HG02610 (cell line): ENCODE data around the gene SLIT3.

Source experiments
- ATAC-seq: cut with Tn5 transposase; IDR thresholded peaks from one replicate; pipeline ENCODE4 v1.9.1; 2021; ENCODE audit warnings: mild to moderate bottlenecking, moderate library complexity; ENCODE audit not compliant: unreplicated experiment

Gene SLIT3

DNA sequence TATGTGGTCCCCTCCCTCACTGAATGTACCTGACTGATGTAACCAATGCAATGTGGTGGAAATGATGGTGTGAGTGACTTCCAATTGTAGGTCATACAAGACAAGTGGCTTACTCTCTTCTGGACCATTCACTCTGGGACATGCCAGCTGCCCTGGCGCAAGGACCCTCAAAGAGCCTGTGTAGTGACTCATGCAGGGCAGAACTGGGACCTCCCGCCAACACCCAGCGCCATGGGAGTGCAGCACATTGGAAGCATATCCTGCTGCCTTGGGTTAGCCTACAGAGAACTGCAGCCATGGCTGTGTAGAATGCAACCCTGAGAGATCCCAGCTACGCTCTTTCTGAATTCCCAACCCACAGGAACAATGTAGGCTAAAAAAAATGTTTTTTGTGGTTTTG, 631.8 kb downstream of the SLIT3 start:
- ATAC-seq: no peak

GRCh38 chr5:168668078-168668477, 632.9 kb downstream of the SLIT3 start:
- no peak for ATAC-seq

DNA sequence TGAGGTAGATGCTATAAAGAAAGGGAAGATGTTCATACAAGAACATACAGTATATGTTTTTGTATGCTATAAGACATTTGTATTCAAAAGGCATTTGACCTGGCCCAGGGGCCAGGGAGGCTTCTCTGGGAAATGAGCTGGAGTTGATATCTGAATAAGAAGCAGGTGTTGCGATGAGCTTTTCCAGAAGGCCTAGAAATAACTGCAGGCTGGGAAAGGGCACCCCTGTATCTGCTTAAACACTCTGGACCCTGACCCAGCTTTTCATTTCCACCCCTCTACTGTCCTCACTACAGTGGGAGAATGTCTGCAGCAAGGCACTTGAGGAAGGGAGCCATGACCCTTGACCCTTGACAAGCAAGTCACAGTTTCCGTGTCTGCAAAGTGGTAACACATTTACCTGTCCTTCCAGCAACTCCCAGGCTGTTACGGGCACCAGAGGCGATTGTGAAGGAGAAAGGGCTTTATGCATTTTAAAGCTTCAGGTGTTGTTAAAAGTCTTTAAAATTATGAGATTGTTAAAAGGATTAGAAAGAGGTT, 633.6 kb downstream of the SLIT3 start:
- ATAC-seq: no peak

- ATAC-seq: no peak
Measured at GRCh38 chr5:168666356-168666755, 634.6 kb downstream of the SLIT3 start.

DNA sequence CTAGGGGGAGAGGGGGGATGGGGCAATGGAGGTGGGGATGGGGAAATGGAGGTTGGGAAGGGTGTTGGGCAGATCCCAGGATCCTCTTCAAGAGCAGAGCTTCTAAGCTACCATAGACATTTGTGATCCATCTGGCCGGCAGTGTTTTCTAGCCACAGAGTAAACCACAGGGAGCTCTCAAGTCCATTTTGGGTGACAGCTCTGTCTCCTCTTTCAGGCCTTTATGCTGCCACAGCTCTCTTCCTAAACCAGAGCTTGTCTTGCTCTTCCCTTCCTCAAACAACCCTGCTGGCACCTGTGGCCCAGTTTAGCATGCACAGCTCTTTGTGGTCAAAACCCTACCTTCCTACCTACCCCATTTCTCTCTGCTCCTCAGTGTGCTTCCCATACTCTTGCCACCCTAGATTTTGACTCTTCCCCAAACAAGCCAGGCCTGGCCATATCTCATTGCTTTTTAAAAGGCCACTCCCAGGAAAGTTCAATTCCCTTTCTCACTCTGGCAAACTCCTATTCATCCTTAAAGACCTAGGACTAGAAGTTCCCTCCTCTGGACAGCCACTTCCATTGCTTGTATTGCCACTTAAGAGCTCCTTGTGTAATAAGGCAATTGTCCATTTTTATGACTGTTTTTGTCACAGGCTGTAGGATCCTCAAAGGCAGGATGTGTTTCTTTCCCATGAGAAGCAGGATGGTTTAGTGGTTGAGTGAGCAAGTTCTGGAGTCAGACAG, 637.5 kb downstream of the SLIT3 start:
- ATAC-seq: no peak

- ATAC-seq: no peak
Measured at GRCh38 chr5:168661593-168662485, 639.1 kb downstream of the SLIT3 start.

GRCh38 chr5:168660691-168661090, 640.2 kb downstream of the SLIT3 start:
- ATAC-seq: no peak

DNA sequence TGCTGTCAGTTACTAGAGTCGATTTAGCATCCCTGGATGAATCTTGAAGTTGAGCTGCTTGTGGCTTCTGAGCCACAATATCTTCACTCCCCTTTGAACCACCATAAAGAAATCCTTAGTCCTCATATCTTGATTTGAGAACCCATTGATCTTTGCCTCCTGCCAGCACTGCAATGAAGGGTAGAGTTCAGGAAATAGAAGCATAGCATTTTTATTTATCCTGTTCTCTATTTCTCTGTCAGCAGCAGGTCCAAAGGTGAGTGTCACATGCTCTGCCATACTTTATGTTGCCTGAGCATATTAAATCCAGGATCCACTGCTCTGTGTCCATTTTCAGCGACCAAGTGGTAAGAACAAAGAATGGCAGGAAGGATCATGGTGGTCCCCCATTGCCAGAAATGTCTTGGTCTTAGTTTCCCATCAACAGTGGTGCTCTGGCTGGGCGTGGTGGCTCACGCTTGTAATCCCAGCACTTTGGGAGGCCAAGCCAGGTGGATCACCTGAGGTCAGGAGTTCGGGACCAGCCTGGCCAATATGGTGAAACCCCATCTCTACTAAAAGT, 641.6 kb downstream of the SLIT3 start:
- ATAC-seq: no peak

DNA sequence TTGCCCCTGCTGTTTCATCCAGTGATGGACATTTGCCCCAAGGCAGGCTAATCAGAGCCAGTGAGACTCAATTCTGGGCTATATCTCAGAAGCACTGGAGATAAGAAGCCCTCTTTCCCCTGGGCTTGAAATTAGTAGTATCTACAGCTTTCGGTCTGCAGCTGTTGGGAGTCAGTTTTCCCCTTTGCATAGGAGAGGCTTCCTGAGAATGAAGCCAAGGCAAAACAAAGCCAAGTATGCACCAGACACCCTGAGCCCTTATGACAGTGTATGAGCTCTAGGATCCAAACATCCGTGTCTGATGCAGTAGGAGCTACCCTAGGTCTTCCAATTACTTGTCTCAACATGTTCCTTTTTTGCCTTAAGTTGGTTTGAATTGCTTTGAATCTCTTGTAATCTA, 642.5 kb downstream of the SLIT3 start:
- no peak for ATAC-seq

DNA sequence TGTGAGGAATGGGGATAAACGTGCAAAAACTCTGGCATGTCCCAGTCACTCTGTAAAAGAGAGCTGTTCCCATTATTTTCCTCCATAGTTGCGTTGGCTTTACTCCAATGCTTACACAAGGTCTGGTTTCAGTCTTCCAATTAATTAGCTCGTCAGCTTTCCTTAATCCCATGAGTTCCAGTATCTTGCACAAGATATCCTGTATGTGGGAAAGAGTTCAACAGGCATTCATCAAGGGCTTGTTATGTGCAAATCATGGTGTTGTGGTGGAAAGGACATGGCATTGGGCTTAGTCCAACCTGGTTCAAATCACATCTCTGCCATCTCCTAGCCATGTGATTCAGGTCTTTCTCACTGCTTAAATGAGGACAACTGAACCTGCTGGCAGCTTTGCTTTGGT, 644.3 kb downstream of the SLIT3 start:
- ATAC-seq: no peak

GRCh38 chr5:168655316-168655715, 645.6 kb downstream of the SLIT3 start:
- ATAC-seq: no peak

GRCh38 chr5:168654211-168654721, 646.7 kb downstream of the SLIT3 start:
- no peak for ATAC-seq

- no peak for ATAC-seq
Measured at GRCh38 chr5:168653626-168654025, 647.3 kb downstream of the SLIT3 start.

DNA sequence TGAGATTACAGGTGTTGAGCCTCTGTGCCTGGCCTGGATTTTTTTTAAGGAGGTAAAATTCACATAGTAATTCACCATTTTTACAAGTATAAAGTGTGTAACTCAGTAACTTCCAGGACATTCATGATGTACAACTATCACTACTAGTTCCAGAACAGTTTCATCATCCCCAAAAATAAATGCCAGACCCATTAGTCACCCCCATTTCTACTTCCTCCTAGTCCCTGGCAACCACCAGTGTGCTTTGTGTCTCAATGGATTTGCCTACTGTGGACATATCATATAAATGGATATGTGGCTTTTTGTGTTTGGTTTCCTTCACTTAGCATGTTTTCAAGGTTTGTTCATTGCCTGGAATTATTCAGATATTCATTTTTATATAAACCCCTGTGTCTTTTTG, 649.3 kb downstream of the SLIT3 start:
- ATAC-seq: no peak

DNA sequence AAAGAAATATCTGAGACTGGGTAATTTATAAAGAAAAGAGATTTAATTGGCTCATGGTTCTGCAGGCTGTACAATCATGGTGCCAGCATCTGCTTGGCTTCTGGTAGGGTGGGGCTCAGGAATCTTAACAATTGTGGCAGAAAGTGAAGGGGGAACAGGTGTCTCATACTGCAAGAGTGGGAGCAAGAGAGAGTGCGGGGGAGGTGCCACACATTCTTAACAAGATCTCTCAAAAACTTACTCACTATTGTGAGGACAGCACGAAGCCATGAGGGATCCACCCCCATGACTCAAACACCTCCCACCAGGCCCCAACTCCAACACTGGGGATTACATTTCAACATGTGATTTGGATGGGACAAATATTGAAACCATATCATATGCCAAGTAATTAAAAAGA, 651.6 kb downstream of the SLIT3 start:
- ATAC-seq: no peak

DNA sequence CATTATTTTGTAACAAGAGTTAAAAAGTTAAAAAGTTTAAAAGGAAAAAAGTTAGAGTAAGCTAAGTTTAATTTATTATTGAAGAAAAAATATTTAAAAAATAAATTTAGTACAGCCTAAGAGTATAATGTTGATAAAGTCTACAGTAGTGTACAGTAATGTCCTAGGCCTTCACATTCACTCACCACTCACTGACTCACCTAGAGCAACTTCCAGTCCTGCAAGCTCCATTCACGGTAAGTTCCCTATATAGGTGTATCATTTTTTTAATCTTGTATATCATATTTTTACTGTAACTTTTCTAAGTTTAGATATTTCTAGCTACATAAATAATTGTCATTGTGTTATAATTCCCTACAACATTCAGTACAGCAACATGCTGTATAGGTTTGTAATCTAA, 652.4 kb downstream of the SLIT3 start:
- ATAC-seq: no peak

- no peak for ATAC-seq
Measured at GRCh38 chr5:168648016-168648415, 652.9 kb downstream of the SLIT3 start.

DNA sequence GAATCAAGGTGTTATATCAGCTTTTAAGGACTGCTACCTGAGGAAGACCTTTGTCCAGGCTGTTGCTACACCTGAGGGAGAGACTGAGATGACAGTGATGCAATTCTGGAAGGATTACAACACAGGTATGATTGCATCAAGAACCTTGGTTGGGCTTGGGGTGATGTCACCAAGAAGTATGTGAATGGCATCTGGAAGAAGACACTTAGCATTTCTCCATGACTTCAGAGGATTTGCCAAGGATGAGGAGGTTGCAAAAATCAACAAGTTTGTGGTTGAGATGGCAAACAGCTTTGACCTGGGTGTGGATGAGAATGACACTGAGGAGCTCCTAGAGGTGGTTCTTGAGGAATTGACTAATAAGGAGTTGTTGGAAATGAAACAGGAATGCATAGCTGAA, 653.9 kb downstream of the SLIT3 start:
- no peak for ATAC-seq

DNA sequence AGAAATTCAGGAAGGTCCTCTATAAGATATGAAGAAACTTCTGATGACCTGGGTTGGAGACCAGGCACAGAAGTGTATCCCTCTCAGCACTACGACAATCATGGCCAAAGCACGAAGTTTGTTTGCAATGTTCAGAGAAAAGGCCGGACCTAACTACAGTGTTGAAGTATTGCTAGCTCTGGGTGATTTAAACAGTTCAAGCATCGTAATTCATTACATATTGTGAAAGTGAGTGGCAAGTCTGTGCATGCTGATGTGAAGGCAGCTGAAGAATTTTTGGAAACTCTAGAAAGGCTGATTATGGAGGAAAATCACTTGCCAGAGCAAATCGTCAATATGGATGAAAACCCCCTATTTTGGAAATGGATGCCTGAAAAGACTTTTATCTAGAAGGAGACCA, 654.6 kb downstream of the SLIT3 start:
- no peak for ATAC-seq

GRCh38 chr5:168645195-168645594, 655.7 kb downstream of the SLIT3 start:
- no peak for ATAC-seq

- ATAC-seq: no peak
Measured at GRCh38 chr5:168642019-168642418, 658.9 kb downstream of the SLIT3 start.
